ENCODE data around the gene PAK5. TPM values are rescaled to one million over a fixed set of nuclear protein-coding genes. Genes with fewer than 3 reads are reported as not detected.

The PAK5 gene
- total RNA-seq, 1 donor from 2014 or later: not detected

- TF ChIP-seq CTCF (IDR thresholded peaks at IDR 0.05; ENCODE audit: borderline replicate concordance): no peak
- no peak overlapping the region for H3K4me3 ChIP-seq
- DNase-seq: no peak
- H3K36me3 ChIP-seq: no peaks in the 10 kb centered on the region
- intact Hi-C loops (cut with micrococcal nuclease): no loop called here
- peaks cover 2% of the 10 kb centered on the region for H3K27me3 ChIP-seq (ENCODE audit: low read depth)
- H3K27ac ChIP-seq (replicated peaks): no peak overlapping the region
- H3K4me1 ChIP-seq: no peaks in the 10 kb centered on the region
- no peaks in the 10 kb centered on the region for H3K9me3 ChIP-seq (replicated peaks)
These were observed 339.6 kb downstream of the PAK5 start for GRCh38 chr20:9499126-9499899.

- no peaks in the 10 kb centered on the region for H3K36me3 ChIP-seq
- no peak for TF ChIP-seq CTCF (IDR thresholded peaks at IDR 0.05; ENCODE audit: borderline replicate concordance)
- no peaks in the 10 kb centered on the region for H3K4me1 ChIP-seq
- DNase-seq: no peak
- no peaks in the 10 kb centered on the region for H3K9me3 ChIP-seq (replicated peaks)
- H3K27me3 ChIP-seq (ENCODE audit: low read depth): no peaks in the 10 kb centered on the region
- no peak overlapping the region for H3K4me3 ChIP-seq
- intact Hi-C loops (cut with micrococcal nuclease): no loop called here
- no peak overlapping the region for H3K27ac ChIP-seq (replicated peaks)
These were observed 340.6 kb downstream of the PAK5 start for GRCh38 chr20:9498322-9498721.

GRCh38 chr20:9496155-9496554 lies 342.7 kb downstream of the PAK5 start:
- TF ChIP-seq CTCF (IDR thresholded peaks at IDR 0.05; ENCODE audit: borderline replicate concordance): no peak
- no peak overlapping the region for H3K4me3 ChIP-seq
- H3K27ac ChIP-seq (replicated peaks): no peak overlapping the region
- H3K27me3 ChIP-seq (ENCODE audit: low read depth): no peaks in the 10 kb centered on the region
- intact Hi-C loops (cut with micrococcal nuclease): no loop called here
- H3K9me3 ChIP-seq (replicated peaks): no peaks in the 10 kb centered on the region
- no peaks in the 10 kb centered on the region for H3K36me3 ChIP-seq
- DNase-seq: no peak
- H3K4me1 ChIP-seq: no peaks in the 10 kb centered on the region

- no peak overlapping the region for H3K4me3 ChIP-seq
- H3K36me3 ChIP-seq: no peaks in the 10 kb centered on the region
- no peak overlapping the region for H3K27ac ChIP-seq (replicated peaks)
- intact Hi-C loops (cut with micrococcal nuclease): no loop called here
- DNase-seq: no peak
- no peaks in the 10 kb centered on the region for H3K9me3 ChIP-seq (replicated peaks)
- TF ChIP-seq CTCF (IDR thresholded peaks at IDR 0.05; ENCODE audit: borderline replicate concordance): no peak
- H3K27me3 ChIP-seq (ENCODE audit: low read depth): no peaks in the 10 kb centered on the region
- H3K4me1 ChIP-seq: no peaks in the 10 kb centered on the region
These were observed 343.2 kb downstream of the PAK5 start for GRCh38 chr20:9495701-9496100.

GRCh38 chr20:9493803-9494202 lies 345.1 kb downstream of the PAK5 start:
- no peak for DNase-seq
- TF ChIP-seq CTCF (IDR thresholded peaks at IDR 0.05; ENCODE audit: borderline replicate concordance): no peak
- no peaks in the 10 kb centered on the region for H3K4me1 ChIP-seq
- H3K27ac ChIP-seq (replicated peaks): no peak overlapping the region
- no peak overlapping the region for H3K4me3 ChIP-seq
- no peaks in the 10 kb centered on the region for H3K9me3 ChIP-seq (replicated peaks)
- no peaks in the 10 kb centered on the region for H3K36me3 ChIP-seq
- no peaks in the 10 kb centered on the region for H3K27me3 ChIP-seq (ENCODE audit: low read depth)
- intact Hi-C loops (cut with micrococcal nuclease): no loop called here
